CD4-positive, alpha-beta T cell treated with Interleukin-17A for 4 hours (primary cell): ENCODE results near the gene EVA1C.
"Not testable (repeated sequence)": the region's sequence is repeated elsewhere in the genome, so short reads cannot be mapped to it uniquely, and the experiment has no call there.

Experiments
- DNase-seq: peaks from one replicate; pipeline ENCODE4 v3.0.0-alpha.2; 2020; ENCODE audit warnings: mixed read lengths

The EVA1C gene, protein sequence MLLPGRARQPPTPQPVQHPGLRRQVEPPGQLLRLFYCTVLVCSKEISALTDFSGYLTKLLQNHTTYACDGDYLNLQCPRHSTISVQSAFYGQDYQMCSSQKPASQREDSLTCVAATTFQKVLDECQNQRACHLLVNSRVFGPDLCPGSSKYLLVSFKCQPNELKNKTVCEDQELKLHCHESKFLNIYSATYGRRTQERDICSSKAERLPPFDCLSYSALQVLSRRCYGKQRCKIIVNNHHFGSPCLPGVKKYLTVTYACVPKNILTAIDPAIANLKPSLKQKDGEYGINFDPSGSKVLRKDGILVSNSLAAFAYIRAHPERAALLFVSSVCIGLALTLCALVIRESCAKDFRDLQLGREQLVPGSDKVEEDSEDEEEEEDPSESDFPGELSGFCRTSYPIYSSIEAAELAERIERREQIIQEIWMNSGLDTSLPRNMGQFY

DNA sequence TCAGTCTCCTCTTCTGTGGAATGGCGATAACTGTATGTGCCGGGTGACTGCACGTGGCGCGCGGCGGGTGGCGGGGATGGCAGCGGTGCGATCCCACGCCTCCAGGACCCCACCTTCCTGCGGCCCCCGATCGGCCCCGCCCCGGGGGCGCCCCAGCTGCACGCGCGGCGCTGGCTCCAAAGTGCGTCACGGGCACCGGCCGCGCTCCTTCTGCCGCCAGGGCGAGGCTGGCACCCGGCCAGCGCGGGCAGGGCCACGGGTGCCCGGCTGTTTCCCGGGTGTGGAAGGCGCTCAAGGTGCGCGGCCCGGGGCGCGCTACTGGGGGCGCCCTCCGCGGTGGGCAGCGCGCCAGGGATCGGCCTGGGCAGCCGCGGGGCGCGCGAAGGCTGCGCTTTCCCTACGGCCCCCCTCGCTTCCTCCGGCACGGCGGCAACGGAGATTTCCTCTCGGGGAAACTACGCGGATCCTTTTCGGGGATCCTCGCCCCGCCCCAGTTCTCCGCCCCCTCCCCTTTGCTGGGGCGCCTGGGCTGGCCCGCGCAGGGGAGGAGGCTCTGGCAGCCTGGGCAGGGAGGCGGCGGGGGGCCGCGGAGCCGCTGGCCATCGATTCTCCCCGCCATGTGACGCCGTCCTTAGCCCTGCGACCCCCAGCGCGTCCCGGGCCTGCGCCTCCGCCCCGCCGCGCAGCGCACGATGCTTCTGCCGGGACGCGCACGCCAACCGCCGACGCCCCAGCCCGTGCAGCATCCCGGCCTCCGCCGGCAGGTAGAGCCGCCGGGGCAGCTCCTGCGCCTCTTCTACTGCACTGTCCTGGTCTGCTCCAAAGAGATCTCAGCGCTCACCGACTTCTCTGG, at the start of gene EVA1C:
EVA1C (plus strand) TSS at position 545 of the 853 bp plus-strand sequence; CDS start at position 693, 148 bp downstream.
- DNase-seq: peak; percentile 82

DNA sequence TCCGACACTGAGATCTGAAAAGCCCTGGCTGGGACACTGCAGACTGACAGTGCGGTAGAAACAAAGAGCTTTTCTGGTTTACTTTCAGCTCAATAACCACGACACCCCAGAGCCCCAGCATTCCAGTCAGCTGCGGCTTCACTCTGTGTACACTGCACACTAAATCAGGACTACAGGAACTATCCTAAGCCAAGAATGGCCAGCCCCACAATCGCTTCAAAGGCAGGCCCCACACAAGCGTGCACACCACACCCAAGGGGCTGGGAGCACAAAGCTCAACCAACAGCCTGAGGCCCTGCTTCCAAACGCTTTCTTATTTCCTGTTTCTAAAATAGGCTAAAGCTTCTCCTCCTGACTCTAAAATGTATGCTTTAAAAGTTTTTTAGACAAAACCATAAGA, 48.1 kb upstream of the EVA1C start:
- no peak for DNase-seq

DNA sequence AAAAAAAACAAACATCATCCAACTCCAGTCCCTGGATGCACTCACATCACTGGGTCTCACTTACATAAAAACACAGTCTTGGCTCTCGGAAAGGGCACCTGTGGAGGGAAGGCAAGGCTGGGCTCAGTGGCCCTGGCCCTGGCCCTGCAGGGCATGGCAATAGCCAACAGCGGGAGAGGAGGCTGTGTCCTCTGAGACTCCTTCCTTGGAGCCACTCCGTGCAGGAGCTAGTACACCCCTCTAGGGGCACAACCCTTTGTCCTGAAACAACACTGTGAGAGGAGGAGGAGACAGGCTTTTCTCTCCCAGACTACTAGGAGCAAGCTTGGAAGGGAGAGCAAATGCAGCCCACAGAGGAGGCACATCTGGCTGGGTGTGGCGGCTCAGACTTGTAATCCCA, 47.7 kb upstream of the EVA1C start:
- no peak for DNase-seq

DNA sequence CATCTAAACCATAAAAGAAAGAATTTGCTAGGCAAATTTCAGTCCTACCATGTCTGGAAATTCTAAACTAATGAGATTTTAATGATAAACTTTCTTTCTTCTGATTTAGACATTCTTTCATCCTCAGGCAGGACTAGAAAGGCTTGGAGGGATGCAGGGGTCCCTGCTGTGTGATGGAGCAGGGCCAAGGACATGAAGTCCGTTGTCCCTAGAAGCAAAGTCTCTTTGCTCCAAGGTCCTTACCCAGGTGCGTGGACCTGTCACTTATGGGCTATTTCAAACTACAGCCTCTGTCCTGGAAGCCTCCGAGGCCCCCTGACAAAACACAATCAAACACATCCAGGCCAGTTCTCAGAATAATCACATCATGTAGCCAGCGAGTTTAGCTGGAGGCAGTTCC, 46.3 kb upstream of the EVA1C start:
- no peak for DNase-seq

DNA sequence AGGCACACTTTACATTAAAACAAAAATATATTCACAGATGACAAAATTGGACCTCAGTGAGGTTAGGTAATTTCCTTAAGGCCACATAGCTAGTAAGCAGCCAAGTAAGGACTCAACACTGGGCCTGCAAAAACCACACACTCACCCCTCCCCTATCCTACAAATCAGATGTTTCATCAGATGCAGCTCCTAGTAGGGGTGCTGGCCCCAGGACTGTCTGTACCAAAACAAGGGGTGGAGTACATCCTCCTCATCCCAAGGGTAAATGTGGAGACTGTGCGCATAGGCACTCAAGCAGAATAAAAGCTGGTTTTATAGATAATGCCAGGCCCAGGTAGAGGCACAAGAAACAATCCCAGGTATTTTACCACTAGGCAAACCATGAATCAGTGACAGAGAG, 45.3 kb upstream of the EVA1C start:
- DNase-seq: no peak

DNA sequence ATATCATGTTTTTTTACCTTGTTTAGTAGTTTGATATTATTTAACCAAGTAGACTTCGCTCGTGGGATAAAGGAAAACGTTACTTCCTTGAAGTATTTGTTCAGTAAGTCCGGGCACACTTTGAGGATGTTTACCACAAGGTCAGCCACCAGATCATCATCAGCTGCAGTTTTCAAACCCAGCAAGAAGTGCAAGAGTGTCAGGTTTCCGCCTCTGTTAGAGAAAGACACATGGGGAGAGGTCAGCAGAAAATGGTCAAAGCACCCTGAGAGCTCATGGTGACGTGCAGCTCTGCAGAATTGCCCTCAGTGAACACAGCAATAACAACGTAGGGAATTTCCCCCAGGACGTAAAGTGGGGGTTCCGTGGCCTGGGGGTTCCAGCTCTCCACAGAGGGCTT, 44.1 kb upstream of the EVA1C start:
- DNase-seq: no peak

DNA sequence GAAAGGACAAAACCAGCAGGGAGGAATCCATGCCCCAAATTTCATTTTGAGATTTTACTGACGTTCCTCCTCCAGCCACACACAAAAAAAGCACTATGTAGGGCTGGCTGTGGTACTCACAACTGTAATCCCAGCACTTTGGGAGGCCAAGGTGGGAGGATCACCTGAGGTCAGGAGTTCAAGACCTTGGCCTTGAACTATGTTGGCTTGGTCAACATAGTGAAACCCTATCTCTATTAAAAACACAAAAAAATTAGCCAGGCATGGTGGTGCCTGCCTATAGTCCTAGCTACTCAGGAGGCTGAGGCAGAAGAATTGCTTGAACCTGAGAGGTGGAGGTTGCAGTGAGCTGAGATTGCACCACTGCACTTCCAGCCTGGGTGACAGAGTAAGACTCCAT, 43.5 kb upstream of the EVA1C start:
- DNase-seq: not testable (repeated sequence)

DNA sequence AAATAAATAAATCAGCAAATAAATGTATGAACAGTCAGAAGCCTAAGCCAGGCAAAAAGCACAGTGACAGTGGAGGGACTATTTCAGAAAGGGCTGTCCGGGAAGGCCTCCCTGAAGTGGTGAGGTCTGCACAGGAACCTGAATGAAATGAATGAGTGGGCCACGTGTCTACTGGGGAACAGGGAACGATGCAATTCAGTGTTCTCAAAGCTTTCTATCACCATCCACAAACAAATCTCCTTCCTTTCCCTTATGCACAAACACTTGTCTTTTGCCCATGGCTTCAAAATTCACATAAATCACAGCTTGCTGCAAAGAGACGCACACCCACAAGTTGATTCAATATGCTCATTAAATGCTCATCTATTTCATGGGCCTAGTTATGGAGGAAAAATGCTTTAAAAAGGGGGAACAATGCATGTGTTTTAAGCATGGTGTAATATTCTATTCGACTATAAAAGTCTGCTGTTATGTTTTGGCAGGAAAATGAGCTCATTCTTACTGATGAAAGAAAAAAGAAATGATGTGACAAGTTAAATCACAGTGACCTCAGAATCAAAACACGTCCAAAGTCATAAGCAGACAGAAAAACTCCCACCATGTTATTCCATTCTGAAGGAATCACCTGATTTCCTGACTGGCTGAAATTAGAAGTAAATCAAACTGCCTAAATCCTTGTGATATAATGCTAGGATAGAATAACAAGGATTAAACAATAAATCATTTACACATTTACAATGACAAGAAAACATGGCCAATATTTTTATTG, 41.3 kb upstream of the EVA1C start:
- no peak for DNase-seq

DNA sequence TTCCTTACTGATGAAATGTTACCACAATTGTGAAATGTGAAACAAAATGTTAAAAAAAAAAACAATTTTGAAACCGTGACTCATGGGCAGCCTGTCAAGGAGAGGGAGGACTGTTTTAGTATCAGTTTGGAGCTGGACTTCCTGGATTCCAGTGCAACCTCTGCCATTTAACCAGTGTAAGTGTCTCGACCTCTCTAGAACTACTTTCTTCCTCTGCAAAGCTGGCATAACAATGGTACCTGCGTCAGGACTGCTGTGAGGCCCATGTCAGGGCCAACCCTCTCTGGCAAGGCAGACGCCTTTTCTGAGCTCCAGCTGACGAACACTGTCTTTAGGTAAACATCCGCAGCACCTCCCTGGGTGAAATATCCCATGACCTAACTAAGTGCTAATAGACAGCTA, 40.6 kb upstream of the EVA1C start:
- no peak for DNase-seq

DNA sequence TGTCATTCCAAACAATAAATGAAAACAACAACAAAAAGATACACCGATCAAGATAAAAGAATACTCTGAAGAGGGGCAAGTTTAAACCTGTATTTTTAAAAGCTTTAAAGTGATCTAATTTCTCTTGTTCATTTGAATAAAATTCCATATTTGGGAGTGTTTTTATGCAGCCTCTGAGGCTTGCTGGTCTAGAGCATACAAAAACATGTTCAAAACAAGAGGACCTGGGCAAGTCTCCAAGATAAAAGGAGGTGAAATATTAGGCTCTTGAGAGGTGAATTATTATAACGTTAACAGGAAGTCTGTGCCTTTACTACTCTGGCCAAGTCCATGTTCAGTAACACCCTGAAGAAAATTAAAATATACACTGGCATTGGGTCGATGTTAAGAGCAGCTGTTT, 39.8 kb upstream of the EVA1C start:
- no peak for DNase-seq

DNA sequence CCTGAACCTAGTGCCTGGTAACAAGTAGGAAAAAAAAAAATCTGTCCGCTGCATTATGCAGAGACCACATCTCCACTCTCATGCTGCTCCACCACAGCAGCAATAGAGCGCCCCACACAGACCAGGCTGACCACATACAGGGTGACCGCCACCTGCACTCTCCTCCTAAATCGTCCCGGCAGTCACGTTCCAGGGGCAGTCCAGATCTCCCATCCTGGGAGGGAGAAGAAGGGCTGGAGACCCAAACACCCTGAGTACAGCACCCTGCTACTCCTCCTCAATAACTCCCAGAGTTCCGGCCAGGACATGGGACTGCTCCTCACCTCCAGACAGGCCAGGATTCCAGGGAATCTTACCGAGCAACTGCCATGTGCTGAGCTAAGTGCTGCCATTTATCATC, 35.0 kb upstream of the EVA1C start:
- DNase-seq: no peak

DNA sequence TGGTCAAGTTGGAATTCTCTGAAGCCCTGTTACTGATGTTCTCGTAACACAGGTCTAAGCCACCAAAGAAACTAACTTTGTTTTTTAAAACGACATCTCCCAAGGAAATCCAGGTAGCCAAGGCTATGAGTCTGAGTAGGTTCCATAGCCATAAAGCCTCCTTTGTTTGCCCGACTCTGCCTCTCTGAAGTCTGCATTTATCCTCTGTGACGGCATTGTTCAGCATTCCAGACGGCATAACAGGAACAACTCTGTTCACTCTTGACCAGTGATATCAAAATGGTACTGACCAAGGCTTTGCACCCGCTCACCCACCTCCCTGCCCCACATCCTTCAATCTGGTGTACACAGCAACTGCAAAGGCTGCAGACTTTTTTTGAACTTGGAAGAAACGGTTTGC, 34.5 kb upstream of the EVA1C start:
- DNase-seq: no peak

DNA sequence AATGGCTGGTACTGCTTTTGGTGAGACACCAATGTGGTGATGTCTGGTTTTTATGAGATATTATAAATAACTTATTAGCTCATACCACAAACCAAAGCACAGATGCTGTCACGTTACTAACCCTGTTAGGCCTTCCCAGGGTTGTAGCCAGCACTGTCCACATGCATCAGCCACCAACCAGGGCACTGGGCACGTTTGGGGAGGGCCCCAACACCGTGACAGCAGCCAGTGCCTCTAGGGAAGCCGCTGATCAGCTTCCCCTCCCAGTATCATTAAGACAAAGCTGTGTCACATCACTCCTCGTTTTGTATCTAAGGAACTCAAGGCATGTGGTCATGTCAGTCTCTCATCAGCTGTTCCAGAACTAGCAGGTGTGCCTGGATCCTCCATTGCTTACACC, 33.5 kb upstream of the EVA1C start:
- DNase-seq: no peak

DNA sequence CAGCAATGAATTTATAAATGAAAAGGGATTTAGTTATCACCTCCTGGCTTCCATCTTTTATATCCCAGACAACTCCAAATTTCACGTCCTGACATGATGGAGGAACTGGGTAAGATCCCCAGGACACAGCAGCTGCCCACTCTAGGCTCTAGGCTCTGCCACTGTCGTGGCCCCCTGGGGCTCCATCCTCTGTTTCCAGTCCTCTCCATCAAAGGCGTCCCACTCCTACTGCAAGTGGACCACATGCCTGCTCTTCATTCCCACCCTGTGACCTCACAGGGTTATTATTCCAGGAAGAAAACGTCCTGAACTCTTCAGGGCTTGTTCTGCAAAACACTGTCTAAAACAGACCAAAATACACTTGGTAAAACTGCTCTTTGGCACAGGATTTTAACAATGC, 31.6 kb upstream of the EVA1C start:
- DNase-seq: no peak

DNA sequence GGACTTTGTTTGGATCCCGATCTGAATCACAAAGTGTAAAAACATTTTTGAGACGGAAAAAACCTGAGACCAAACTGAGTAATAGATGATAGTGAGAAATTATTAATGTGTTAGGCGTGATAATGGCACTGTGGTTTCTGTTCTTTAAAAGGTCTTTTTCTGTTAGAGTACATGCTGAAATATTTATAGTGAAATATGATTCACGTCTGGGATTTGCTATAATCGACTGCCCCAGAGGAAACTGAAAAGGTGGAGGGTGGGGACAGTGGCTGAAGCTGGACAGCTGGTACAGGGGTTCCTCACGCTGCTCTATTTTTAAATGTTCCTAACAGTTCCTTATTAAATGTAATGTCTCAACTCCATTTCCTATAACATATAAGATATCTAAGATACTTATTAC, 30.9 kb upstream of the EVA1C start:
- DNase-seq: no peak

DNA sequence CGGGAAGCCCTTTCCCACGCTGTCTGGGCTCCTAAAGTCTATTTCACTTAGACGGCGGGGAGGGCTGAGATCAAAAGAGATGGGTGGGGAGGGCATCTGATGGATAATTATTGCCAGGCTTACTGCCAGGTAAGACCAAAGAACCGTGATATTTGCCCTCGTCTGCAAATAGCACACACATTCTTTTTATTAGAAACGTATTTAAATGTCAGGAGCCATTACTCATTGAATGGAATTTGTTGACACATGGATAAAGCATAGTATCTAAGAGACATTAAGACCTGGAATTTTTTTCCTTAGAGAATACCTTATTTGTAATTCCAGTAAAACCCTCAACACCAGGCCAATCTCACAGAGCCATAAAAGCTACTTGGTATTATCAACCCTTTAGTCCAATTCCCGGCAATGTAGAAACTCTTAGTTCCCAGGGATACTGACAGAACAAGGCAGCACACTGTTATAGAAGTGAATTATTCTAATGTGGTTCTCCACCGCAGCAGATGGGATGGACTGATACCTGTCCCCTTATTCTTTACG, 30.3 kb upstream of the EVA1C start:
- no peak for DNase-seq

DNA sequence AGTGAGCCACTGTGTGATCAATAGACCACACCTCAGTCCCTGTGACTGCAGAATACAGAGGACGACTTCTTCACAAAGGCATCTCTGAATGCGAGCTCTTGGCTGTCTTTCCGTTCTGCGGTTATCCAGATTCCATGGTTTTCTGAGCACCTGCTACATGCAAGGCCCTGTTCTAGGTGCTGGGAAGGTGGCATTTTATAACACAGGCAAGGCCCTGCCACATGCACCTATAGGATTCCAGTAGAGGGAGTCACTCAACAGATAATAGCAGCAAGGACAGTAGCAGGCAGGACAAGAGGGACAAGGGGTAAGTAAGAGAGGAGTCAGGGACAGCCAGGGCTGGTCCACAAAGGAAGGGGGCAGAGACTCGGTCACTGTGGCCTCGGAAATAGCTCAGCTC, 28.7 kb upstream of the EVA1C start:
- DNase-seq: no peak

DNA sequence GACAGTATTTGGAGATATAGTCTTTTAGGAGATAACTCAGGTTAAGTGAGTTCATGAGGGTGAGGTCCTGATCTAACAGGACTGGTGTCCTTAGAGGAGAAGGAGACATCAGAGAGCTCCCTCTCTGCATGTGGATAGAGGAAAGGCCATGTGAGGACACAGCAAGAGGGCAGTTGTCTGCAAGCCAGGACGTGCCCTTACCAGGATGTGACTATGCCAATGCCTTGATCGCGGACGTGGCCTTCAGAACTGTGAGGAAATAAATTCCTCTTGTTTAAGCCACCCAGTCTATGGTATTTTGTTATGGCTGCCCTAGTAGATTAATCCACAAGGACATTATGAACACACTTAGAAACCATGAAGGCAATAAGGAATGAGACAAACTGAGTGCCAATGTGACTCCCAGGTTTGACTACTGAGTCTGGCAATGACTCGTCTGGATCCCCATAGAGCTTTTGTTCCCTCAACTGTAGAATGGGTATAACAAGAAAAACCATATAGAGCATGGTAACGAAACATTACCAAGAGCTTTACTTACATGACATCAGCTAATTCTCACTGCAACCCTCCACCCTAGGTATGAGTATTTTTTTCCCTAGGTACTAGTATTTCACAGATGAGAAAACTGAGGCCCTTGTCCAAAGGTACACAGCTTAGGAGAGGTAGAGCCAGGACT, 26.2 kb upstream of the EVA1C start:
- no peak for DNase-seq

DNA sequence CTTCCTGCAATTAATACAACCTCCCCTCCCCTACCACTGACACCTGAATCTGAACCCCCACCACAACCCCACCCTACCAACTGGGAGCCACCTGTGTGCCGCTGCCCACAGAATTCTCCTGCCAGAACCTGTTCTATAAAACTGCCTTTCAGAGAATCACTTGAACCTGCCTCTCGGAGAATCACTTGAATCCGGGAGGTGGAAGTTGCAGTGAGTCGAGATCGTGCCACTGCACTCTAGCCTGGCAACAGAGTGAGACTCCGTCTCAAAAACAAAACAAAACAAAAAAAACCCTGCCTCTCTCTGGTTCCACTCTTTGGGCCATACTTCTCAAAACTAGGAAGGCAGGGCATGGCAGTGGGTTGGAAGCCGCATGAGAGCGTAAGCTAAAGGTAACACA, 25.4 kb upstream of the EVA1C start:
- no peak for DNase-seq

DNA sequence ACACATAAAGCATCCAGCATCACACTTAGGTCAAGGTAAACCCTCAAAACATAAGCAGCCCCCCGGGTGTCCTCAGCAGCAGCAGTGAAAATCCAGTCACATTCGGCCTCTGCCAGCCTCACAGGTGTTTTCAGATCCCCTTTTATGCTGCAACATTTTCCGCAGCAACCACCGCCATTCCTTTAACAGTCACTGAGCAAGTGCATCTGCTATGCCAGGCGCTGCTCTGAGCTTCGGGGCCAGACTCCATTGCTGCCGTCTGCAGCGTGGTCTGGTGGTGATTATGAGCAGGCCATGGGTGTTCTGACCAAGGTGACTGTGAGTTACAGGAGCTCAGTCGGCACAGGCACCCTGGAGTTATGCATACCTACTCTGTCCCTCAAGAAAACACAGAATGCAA, 24.2 kb upstream of the EVA1C start:
- DNase-seq: no peak

DNA sequence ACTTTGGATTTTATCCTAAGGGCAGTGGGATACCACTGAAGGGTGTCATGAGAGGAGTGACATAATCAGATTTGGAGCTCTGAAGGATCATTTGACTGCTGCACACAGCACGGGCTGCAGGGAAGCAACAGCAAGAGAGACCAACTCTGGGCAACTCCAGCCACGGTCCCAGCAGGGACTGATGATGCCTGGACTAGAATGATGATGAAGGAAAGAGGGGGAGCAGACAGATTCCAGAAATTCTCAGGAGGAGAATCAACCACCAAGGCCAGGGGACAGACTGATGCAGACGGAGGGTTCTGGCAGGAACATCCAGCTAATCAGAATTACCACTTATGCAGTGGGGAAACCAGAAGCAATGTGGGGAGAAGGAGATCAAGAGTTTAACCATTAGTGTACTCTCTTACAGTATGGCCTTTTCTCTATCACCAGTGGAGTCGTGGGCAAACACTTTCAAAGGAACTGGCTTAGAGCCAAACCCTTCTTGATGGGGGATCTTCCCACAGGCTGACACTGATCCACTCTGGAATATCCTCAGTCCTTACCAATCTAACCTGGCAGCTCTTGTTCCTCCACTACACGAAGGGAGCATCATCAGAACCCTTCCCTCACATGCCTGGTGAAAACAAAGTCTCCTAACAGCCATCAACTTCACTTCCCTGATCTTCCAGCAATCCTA, 23.0 kb upstream of the EVA1C start:
- no peak for DNase-seq
